ENCODE measurements around the gene CIDEC. TPM values are rescaled to one million over a fixed set of nuclear protein-coding genes. Genes with fewer than 3 reads are reported as not detected.

The CIDEC gene
- total RNA-seq, 1 experiment from 2014 or later = not detected

DNA sequence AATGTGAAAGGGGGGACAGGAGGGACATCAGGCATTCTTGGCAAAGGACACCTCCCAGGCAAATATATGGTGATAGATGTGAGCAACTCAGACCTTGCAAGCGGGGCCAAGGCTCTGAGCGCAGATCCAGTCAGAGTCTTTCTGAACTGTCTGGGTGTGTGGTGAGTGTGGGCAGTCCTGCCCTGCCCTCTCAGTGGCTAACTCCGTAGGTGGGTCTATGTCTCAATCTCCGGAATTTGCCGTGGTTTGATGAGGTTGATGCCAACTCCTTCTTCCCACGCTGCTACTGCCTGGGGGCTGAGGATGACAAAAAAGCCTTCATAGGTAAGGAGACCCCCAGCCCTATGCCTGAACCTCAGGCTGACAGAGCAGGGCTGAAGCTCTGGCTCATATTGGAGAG lies 62.6 kb downstream of the CIDEC start:
- Mint-ChIP-seq H3K27ac (ENCODE audit: low read depth, unreplicated experiment) (no peak overlapping the region), H3K9me3 (ENCODE audit: unreplicated experiment) (no peaks in the 10 kb centered on the region), H3K27me3 (ENCODE audit: insufficient read depth, unreplicated experiment) (no peaks in the 10 kb centered on the region), H3K4me3 (ENCODE audit: unreplicated experiment) (no peak overlapping the region), H3K36me3 (ENCODE audit: insufficient read depth, unreplicated experiment) (no peaks in the 10 kb centered on the region), H3K4me1 (ENCODE audit: insufficient read depth, unreplicated experiment) (no peaks in the 10 kb centered on the region)
- intact Hi-C loops (cut with micrococcal nuclease) = no loop called here
- no TSS peak for BruUV-seq (replicated peaks)
- ChIA-PET POLR2A (interaction anchor here (1.1 kb wide), 1 partner anchor 11 kb away, joined by 4 read pairs; no protein-coding TSS in a partner anchor), CTCF (interaction anchor here (0.6 to 0.9 kb wide), 3 partner anchors 11 to 129 kb away, joined by 3 read pairs; no protein-coding TSS in a partner anchor)
- DNase-seq (ENCODE audit: unreplicated experiment) = peak; percentile 16
- TF ChIP-seq, protein P1, sequence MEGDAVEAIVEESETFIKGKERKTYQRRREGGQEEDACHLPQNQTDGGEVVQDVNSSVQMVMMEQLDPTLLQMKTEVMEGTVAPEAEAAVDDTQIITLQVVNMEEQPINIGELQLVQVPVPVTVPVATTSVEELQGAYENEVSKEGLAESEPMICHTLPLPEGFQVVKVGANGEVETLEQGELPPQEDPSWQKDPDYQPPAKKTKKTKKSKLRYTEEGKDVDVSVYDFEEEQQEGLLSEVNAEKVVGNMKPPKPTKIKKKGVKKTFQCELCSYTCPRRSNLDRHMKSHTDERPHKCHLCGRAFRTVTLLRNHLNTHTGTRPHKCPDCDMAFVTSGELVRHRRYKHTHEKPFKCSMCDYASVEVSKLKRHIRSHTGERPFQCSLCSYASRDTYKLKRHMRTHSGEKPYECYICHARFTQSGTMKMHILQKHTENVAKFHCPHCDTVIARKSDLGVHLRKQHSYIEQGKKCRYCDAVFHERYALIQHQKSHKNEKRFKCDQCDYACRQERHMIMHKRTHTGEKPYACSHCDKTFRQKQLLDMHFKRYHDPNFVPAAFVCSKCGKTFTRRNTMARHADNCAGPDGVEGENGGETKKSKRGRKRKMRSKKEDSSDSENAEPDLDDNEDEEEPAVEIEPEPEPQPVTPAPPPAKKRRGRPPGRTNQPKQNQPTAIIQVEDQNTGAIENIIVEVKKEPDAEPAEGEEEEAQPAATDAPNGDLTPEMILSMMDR (IDR thresholded peaks at IDR 0.05; ENCODE audit: unreplicated experiment) = no peak

Other genes with a start within 250 kb of the CIDEC start
- 31.3 and 32.8 TPM in 2 replicates for gene MTMR14, start 230.7 kb downstream of the CIDEC start, total RNA-seq (2022)
- not detected in 2 replicates for gene CPNE9, start 176.4 kb downstream of the CIDEC start, total RNA-seq (2022)
- 19.9 and 21.4 TPM in 2 replicates for gene BRPF1, start 148.5 kb downstream of the CIDEC start, total RNA-seq (2022)
- gene OGG1, start 130.3 kb downstream of the CIDEC start, total RNA-seq (2022) = 15.3 and 17.7 TPM in 2 replicates
- 8.3 and 11.7 TPM in 2 replicates for gene CAMK1, start 110.3 kb downstream of the CIDEC start, total RNA-seq (2022)
- gene TADA3, start 87.8 kb downstream of the CIDEC start, total RNA-seq (2022) = 72.0 and 77.1 TPM in 2 replicates
- gene ARPC4, start 87.2 kb downstream of the CIDEC start, total RNA-seq (2022) = 122 and 132 TPM in 2 replicates
- 14.6 and 16.6 TPM in 2 replicates for gene TTLL3, start 70.0 kb downstream of the CIDEC start, total RNA-seq (2022)
- 40.3 and 40.7 TPM in 2 replicates for gene RPUSD3, start 36.2 kb downstream of the CIDEC start, total RNA-seq (2022)
- 49.7 and 55.4 TPM in 2 replicates for gene JAGN1, start 10.4 kb upstream of the CIDEC start, total RNA-seq (2022)
- gene IL17RE, start 22.6 kb upstream of the CIDEC start, total RNA-seq (2022) = 5.0 and 5.5 TPM in 2 replicates
- 25.7 and 30.1 TPM in 2 replicates for gene IL17RC, start 36.8 kb upstream of the CIDEC start, total RNA-seq (2022)
- 13.4 and 19.9 TPM in 2 replicates for gene CRELD1, start 53.6 kb upstream of the CIDEC start, total RNA-seq (2022)
- 0.83 and 1.3 TPM in 2 replicates for gene PRRT3, start 72.2 kb upstream of the CIDEC start, total RNA-seq (2022)
- gene EMC3, start 106.6 kb upstream of the CIDEC start, total RNA-seq (2022) = 55.4 and 59.1 TPM in 2 replicates
- gene FANCD2, start 146.2 kb upstream of the CIDEC start, total RNA-seq (2022) = 14.6 and 24.6 TPM in 2 replicates
- gene FANCD2OS, start 228.0 kb upstream of the CIDEC start, total RNA-seq (2022) = not detected in 2 replicates
- gene BRK1, start 235.4 kb upstream of the CIDEC start, total RNA-seq (2022) = 78.5 and 82.5 TPM in 2 replicates